ENCODE results near the gene FAM234A.
"Not testable (repeated sequence)": the region's sequence is repeated elsewhere in the genome, so short reads cannot be mapped to it uniquely, and the experiment has no call there.

Gene FAM234A

GRCh38 chr16:239948-240277 is 5.3 kb downstream of the FAM234A start:
- DNase-seq = peak; percentile 21 to 33

- DNase-seq = no peak
Observed at GRCh38 chr16:240559-240958, 5.9 kb downstream of the FAM234A start.

GRCh38 chr16:242281-242680 is 7.7 kb downstream of the FAM234A start:
- no peak for DNase-seq

- no peak for DNase-seq
Observed at GRCh38 chr16:243348-243747, 8.7 kb downstream of the FAM234A start.

- no peak for DNase-seq
Observed at GRCh38 chr16:245105-245504, 10.5 kb downstream of the FAM234A start.

GRCh38 chr16:247027-247426 is 12.4 kb downstream of the FAM234A start:
- no peak for DNase-seq

- no peak for DNase-seq
Observed at GRCh38 chr16:249431-249830, 14.8 kb downstream of the FAM234A start.

GRCh38 chr16:252366-253337 is 18.0 kb downstream of the FAM234A start:
- no peak for DNase-seq

- DNase-seq = no peak
Observed at GRCh38 chr16:253833-254232, 19.2 kb downstream of the FAM234A start.

GRCh38 chr16:254461-254860 is 19.8 kb downstream of the FAM234A start:
- no peak for DNase-seq

GRCh38 chr16:255183-255582 is 20.6 kb downstream of the FAM234A start:
- DNase-seq = no peak

- DNase-seq = not testable (repeated sequence)
Observed at GRCh38 chr16:258091-258490, 23.5 kb downstream of the FAM234A start.

GRCh38 chr16:259226-259625 is 24.6 kb downstream of the FAM234A start:
- DNase-seq = no peak

GRCh38 chr16:259814-260253 is 25.2 kb downstream of the FAM234A start:
- DNase-seq = no peak

- DNase-seq = no peak
Observed at GRCh38 chr16:260326-260725, 25.7 kb downstream of the FAM234A start.

- no peak for DNase-seq
Observed at GRCh38 chr16:261031-261691, 26.5 kb downstream of the FAM234A start.

GRCh38 chr16:262121-262745 is 27.6 kb downstream of the FAM234A start:
- DNase-seq = no peak

GRCh38 chr16:263182-263774 is 28.7 kb downstream of the FAM234A start:
- DNase-seq = no peak

- no peak for DNase-seq
Observed at GRCh38 chr16:263944-264343, 29.3 kb downstream of the FAM234A start.

- DNase-seq = no peak
Observed at GRCh38 chr16:264440-264951, 29.9 kb downstream of the FAM234A start.

- DNase-seq = no peak
Observed at GRCh38 chr16:265002-265529, 30.4 kb downstream of the FAM234A start.

GRCh38 chr16:265711-266110 is 31.1 kb downstream of the FAM234A start:
- DNase-seq = no peak
